Fibroblast of pulmonary artery (primary cell): Measurements from ENCODE around the gene ABCB8.
A peak's percentile ranks its signal among the peaks of the same experiment; 100 is the strongest.

ENCODE experiments used
- DNase-seq: peaks from one replicate; pipeline ENCODE4 v3.0.0-alpha.2; 2010; ENCODE audit warnings: low read depth
- H3K4me3 ChIP-seq: replicated peaks from 2 replicates; pipeline ENCODE4 v1.5.1; 2011; ENCODE audit warnings: low read depth, mild to moderate bottlenecking, control low read depth, low read length, moderate library complexity
- TF ChIP-seq, protein P1 (sequence below): IDR thresholded peaks from 2 replicates; pipeline ENCODE4 v1.5.1; 2011; ENCODE audit warnings: mild to moderate bottlenecking, control low read depth, low read length, inconsistent platforms; ENCODE audit errors: missing control alignments

ABCB8 gene

DNA sequence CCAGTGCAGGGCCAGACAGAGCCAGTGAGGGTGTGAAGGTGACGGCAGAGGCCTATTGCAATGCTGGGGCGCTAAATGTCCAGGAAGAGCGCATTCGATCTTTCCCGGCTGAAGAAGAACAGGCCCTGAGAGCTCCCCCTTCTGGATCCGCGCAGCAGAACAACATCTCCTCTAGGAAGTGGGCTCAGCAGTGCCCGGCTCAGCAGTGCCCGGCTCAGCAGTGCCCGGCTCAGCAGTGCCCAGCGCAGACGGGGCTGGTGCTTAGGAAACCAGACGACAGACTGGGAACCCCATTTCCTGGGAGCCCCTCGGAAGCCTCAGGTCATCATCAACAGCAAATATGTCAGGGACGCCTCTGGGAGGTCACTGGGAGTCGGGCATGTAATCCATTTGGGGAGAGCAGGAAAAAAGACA, 42.1 kb upstream of the ABCB8 start:
- peak; percentile 58 for DNase-seq
- TF ChIP-seq, protein P1, sequence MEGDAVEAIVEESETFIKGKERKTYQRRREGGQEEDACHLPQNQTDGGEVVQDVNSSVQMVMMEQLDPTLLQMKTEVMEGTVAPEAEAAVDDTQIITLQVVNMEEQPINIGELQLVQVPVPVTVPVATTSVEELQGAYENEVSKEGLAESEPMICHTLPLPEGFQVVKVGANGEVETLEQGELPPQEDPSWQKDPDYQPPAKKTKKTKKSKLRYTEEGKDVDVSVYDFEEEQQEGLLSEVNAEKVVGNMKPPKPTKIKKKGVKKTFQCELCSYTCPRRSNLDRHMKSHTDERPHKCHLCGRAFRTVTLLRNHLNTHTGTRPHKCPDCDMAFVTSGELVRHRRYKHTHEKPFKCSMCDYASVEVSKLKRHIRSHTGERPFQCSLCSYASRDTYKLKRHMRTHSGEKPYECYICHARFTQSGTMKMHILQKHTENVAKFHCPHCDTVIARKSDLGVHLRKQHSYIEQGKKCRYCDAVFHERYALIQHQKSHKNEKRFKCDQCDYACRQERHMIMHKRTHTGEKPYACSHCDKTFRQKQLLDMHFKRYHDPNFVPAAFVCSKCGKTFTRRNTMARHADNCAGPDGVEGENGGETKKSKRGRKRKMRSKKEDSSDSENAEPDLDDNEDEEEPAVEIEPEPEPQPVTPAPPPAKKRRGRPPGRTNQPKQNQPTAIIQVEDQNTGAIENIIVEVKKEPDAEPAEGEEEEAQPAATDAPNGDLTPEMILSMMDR: peak; percentile 78
- H3K4me3 ChIP-seq: no peak overlapping the region

DNA sequence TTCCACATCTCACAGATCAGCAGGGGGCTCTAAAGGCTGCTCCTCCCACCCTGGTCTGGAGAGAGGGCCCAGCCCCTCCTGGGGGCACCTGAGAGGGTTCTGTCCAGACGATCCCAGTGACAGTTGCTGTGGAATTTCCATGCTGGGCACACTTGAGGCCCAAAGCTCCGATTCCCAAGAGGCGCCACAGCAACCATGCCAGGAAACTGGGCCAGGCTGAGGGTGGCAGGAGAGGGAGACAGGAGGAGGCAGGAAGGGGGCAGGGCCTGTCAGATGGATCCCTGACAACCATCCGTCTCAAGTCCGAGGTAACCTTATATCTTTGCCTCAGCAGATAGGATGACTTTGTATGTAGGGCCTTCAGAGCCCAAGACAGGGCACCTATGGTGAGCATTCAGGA, 41.7 kb upstream of the ABCB8 start:
- no peak for DNase-seq
- H3K4me3 ChIP-seq: no peak overlapping the region
- TF ChIP-seq, protein P1: no peak

DNA sequence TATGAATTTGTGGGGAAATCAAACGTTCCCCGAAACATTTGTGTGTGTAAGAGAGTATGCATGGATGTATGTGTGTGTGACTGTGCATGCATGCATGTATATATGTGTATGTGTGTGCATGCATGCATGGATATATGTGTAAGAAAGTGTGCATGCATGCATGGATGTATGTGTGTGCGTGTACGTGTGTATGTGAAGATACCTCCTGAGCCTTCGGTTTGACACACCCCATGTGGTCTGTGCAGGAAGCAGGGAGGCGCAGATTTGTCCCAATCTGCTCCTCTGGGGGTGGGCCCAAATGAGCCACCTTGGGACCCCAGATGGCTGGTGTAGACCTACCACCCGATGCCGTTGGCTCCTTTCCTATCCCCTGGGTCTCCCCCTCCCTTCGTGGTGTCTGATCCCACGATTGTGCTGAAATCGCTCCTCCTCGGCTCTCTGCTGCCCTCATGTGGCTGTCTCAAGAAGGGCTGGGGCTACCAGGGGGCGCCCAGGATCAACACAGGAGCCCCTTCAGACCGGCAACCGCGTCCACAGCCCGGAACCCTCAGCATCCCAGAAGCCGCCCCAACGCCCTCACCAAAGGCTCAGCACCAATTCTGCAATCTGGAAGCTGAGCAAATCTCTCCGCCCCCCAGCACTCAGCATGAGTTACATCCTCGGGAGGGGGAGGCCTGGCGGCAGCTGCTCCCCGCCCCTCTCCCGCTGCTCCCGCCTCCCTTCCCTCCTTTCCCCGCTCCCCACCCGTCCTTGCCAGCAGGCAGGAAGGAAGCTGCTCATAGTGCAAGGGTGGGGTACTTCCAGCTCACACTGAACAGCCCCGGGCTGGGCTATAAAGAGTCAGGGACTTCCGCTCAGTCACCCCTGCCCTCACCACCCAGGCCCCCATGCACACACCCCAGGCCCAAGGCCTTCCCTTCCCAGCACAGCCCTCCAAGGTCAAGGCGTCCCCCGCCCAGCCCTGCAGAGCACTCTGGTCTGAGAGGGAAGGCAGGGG, 39.7 kb upstream of the ABCB8 start:
- TF ChIP-seq, protein P1: peak; percentile 81
- no peak overlapping the region for H3K4me3 ChIP-seq
- peak; percentile 45 for DNase-seq

DNA sequence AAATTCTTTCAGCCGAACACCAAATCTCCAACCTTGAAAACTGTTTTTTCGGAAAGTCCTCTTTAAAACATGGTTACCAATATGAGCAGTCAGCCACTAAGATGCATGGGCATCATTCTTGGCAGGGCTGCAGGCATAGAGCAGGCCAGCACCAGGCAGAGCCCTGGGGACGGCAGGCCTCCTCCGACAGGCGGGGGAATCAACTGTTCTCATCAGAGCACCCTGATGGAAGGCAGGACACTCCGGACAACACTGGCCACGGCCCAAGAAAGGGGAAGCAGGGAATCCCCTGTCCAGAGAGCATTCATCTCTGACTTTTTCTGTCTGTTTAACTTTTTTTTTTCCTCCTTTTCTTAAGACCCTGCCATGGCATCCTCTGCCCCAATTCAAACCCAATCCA, 38.8 kb upstream of the ABCB8 start:
- H3K4me3 ChIP-seq: no peak overlapping the region
- TF ChIP-seq, protein P1: no peak
- no peak for DNase-seq

DNA sequence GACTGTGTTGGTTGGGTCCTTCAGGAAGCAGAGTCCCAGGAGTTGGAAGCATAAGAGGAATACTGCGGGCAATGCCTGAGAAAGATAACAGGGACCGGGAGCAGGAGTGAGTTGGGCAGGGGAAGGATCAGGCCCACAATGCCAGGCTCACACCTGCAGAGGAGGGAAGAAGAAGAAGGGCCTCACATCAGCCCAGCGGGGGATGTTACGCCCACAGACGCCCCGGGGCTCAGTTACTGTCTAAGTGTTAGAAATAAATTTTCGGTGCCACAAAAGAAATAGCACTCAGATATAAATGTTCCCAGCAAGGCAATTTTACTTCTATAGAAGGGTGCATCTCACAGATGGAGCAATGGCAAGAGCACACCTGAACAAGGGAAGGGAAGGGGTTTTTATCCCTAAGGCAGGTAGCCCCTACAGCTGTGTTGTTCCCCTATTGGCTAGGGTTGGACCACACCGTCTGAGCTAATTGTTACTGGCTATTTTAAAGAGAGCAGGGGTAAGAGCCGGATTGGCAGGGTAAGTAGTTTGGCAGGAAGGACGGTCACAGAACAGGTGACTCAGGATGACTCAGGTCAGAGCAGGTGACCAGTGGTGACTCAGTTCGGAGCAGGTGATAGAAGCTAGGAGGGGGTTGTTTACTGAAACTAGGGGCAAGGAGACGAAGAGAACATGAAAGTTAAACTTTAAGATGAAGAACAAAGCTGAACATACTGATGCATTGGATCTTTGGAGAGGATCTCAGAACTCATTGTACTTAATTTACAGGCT, 37.6 kb upstream of the ABCB8 start, which contains the start of gene NOS3:
Gene NOS3, plus strand, starts transcription at position 602 of the 771 bp plus-strand sequence. CDS start 2,787 bp downstream, outside the sequence.
- no peak for DNase-seq
- H3K4me3 ChIP-seq: no peak within 1 kb of the TSS
- TF ChIP-seq, protein P1: no peak

DNA sequence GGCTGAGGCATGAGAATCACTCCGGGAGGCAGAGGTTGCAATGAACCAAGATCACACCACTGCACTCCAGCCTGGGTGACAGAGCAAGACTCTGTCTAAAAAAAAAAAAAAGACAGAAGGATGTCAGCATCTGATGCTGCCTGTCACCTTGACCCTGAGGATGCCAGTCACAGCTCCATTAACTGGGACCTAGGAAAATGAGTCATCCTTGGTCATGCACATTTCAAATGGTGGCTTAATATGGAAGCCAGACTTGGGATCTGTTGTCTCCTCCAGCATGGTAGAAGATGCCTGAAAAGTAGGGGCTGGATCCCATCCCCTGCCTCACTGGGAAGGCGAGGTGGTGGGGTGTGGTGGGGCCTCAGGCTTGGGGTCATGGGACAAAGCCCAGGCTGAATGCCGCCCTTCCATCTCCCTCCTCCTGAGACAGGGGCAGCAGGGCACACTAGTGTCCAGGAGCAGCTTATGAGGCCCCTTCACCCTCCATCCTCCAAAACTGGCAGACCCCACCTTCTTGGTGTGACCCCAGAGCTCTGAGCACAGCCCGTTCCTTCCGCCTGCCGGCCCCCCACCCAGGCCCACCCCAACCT, 36.1 kb upstream of the ABCB8 start:
- TF ChIP-seq, protein P1: no peak
- no peak for DNase-seq

More for the DNA sequence above, 36.1 kb upstream of the ABCB8 start:
- no peak overlapping the region for H3K4me3 ChIP-seq
